HEK293 (cell line): ENCODE measurements around the gene ENC1.

ENCODE experiments used
- CTCF ChIA-PET: fragments of 350-600 bp; formaldehyde crosslinking; extraction: SDS; loops from one replicate; lab custom pipeline; 2021; ENCODE audit warnings: antibody characterized with exemption; lab: Yijun Ruan, JAX
- POLR2A ChIA-PET: fragments of 300-600 bp; formaldehyde crosslinking; extraction: SDS; loops from one replicate; lab custom pipeline; 2020; ENCODE audit warnings: antibody characterized with exemption, inconsistent platforms; lab: Yijun Ruan, JAX
- H3K27ac ChIP-seq: fragments of 200-500 bp; sonication (Bioruptor generic); 2 replicates; pipeline ENCODE4 v1.5.1; 2014; ENCODE audit warnings: low read depth, low read length, control low read depth, inconsistent platforms; ENCODE audit errors: extremely low read depth
- H3K36me3 ChIP-seq, 2 experiments: fragments of 200-500 bp in 1 of 2; sonication (Bioruptor generic) in 1 of 2; 1 replicate in 1 of 2; 2 replicates in 1 of 2; pipeline ENCODE4 v1.5.1; 2014 to 2017; ENCODE audit warnings: inconsistent platforms in 2 of 2, low read length in 2 of 2; ENCODE audit not compliant: control insufficient read depth in 2 of 2, insufficient read depth in 1 of 2
- H3K4me1 ChIP-seq: fragments of 200-500 bp; sonication (Bioruptor generic); 2 replicates; pipeline ENCODE4 v1.5.1; 2014; ENCODE audit warnings: mild to moderate bottlenecking, low read length, inconsistent platforms; ENCODE audit not compliant: control insufficient read depth, insufficient read depth
- H3K4me3 ChIP-seq: 2 replicates; pipeline ENCODE4 v1.5.1; 2011; ENCODE audit warnings: low read depth, mild to moderate bottlenecking, control low read depth, low read length, moderate library complexity
- H3K9me3 ChIP-seq: fragments of 200-500 bp; sonication (Bioruptor generic); 2 replicates; pipeline ENCODE4 v1.5.1; 2014; ENCODE audit warnings: low read depth, low read length, inconsistent platforms; ENCODE audit not compliant: control insufficient read depth, insufficient read depth
- BCL11B ChIP-seq: fragments of 450-650 bp; formaldehyde crosslinking; IDR thresholded peaks from 2 replicates; pipeline ENCODE4 v1.5.1; 2016; ENCODE audit warnings: low read depth, missing biosample characterization, missing genetic modification characterization
- GLIS2 ChIP-seq: fragments of 450-650 bp; formaldehyde crosslinking; IDR thresholded peaks from 2 replicates; pipeline ENCODE4 v1.5.1; 2016; ENCODE audit warnings: missing biosample characterization, missing genetic modification characterization
- OSR2 ChIP-seq: fragments of 450-650 bp; formaldehyde crosslinking; IDR thresholded peaks from 2 replicates; pipeline ENCODE4 v1.5.1; 2016; ENCODE audit warnings: missing biosample characterization, missing genetic modification characterization
- TRIM28 ChIP-seq: IDR thresholded peaks from 2 replicates; pipeline ENCODE4 v1.6.1; 2011; ENCODE audit warnings: low read length, control low read depth, borderline replicate concordance
- ZNF10 ChIP-seq: fragments of 450-650 bp; formaldehyde crosslinking; IDR thresholded peaks from 2 replicates; pipeline ENCODE4 v1.5.1; 2017; ENCODE audit warnings: missing biosample characterization, missing genetic modification characterization
- ZNF112 ChIP-seq: fragments of 450-650 bp; formaldehyde crosslinking; IDR thresholded peaks from 2 replicates; pipeline ENCODE4 v1.5.0; 2017; ENCODE audit warnings: missing biosample characterization, missing genetic modification characterization
- ZNF114 ChIP-seq: fragments of 450-650 bp; formaldehyde crosslinking; IDR thresholded peaks from 2 replicates; pipeline ENCODE4 v1.5.0; 2017; ENCODE audit warnings: missing biosample characterization, missing genetic modification characterization
- ZNF133 ChIP-seq: fragments of 450-650 bp; formaldehyde crosslinking; IDR thresholded peaks from 2 replicates; pipeline ENCODE4 v1.5.1; 2016; ENCODE audit warnings: missing biosample characterization, missing genetic modification characterization
- ZNF140 ChIP-seq: fragments of 450-650 bp; formaldehyde crosslinking; IDR thresholded peaks from 2 replicates; pipeline ENCODE4 v1.5.1; 2016; ENCODE audit warnings: missing biosample characterization, missing genetic modification characterization
- ZNF16 ChIP-seq: fragments of 450-650 bp; formaldehyde crosslinking; IDR thresholded peaks from 2 replicates; pipeline ENCODE4 v1.5.1; 2016; ENCODE audit warnings: low read depth, missing biosample characterization, missing genetic modification characterization
- ZNF324 ChIP-seq: fragments of 450-650 bp; formaldehyde crosslinking; IDR thresholded peaks from 2 replicates; pipeline ENCODE4 v1.5.1; 2016; ENCODE audit warnings: missing biosample characterization, missing genetic modification characterization
- ZNF48 ChIP-seq: fragments of 450-650 bp; formaldehyde crosslinking; IDR thresholded peaks from 2 replicates; pipeline ENCODE4 v1.5.1; 2016; ENCODE audit warnings: missing biosample characterization, missing genetic modification characterization
- ZNF514 ChIP-seq: fragments of 450-650 bp; formaldehyde crosslinking; IDR thresholded peaks from 2 replicates; pipeline ENCODE4 v1.5.1; 2016; ENCODE audit warnings: missing biosample characterization, missing genetic modification characterization
- ZNF624 ChIP-seq: fragments of 450-650 bp; formaldehyde crosslinking; IDR thresholded peaks from 2 replicates; pipeline ENCODE4 v1.5.1; 2017; ENCODE audit warnings: missing biosample characterization, missing genetic modification characterization
- ZNF629 ChIP-seq: fragments of 450-650 bp; formaldehyde crosslinking; IDR thresholded peaks from 2 replicates; pipeline ENCODE4 v1.5.1; 2017; ENCODE audit warnings: missing biosample characterization, missing genetic modification characterization
- ZNF654 ChIP-seq: fragments of 450-650 bp; formaldehyde crosslinking; IDR thresholded peaks from 2 replicates; pipeline ENCODE4 v1.5.1; 2016; ENCODE audit warnings: low read depth, missing biosample characterization, missing genetic modification characterization
- ZNF776 ChIP-seq: fragments of 450-650 bp; formaldehyde crosslinking; IDR thresholded peaks from 2 replicates; pipeline ENCODE4 v1.5.0; 2017; ENCODE audit warnings: missing biosample characterization, missing genetic modification characterization, borderline replicate concordance
- ZNF791 ChIP-seq: fragments of 450-650 bp; formaldehyde crosslinking; IDR thresholded peaks from 2 replicates; pipeline ENCODE4 v1.5.1; 2016; ENCODE audit warnings: missing biosample characterization, missing genetic modification characterization
- TF ChIP-seq, protein P1 (sequence below): fragments of 450-650 bp; formaldehyde crosslinking; IDR thresholded peaks from 2 replicates; pipeline ENCODE4 v1.5.1; 2016; ENCODE audit warnings: missing biosample characterization, missing genetic modification characterization
- TF ChIP-seq, protein P2 (sequence below): fragments of 450-650 bp; formaldehyde crosslinking; IDR thresholded peaks from 2 replicates; pipeline ENCODE4 v1.5.1; 2017; ENCODE audit warnings: missing biosample characterization, mild to moderate bottlenecking, missing genetic modification characterization, moderate library complexity
- TF ChIP-seq, protein P3 (sequence below): fragments of 450-650 bp; formaldehyde crosslinking; IDR thresholded peaks from 2 replicates; pipeline ENCODE4 v1.5.1; 2016; ENCODE audit warnings: missing biosample characterization, missing genetic modification characterization

The ENC1 gene

DNA sequence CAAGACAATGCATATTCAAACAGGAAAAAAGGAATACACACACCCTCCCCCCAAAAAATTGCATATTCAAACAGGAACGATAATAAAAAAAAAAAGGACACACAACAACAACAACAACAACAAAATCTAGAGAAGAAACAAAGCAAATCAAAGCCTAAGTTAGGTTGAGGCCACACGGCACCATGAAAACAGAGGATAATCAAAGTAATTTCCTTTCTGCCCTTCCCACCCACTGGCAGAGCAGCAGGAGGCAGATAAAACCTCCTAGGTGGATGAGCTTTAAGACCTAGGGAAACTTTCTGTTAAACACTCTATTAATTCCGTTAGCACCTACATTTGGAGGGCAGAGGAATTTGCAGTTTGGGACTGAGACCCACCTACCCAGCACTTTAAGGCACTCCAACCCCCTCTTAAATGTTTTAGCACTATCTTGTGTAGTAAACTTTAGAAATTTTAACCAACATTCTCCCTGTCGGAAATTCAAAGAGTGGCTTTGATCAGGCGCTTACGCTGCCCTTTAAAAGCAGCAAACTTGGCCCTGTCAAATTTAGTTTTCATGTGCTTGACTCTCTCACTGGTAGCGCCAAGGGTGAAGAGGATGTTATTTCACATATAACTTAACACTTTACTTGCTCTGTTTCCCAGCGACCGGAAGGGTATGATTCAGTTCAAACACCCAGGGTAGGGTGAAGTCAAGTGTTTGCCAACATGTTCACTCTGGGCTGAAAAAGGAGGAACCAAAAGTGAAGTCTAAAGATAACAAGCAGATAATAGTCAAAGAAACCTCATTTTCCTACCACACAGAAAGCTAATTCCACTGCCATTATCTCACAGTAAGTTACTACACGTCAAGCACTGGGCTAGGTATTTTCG, 9.2 kb downstream of the ENC1 start (continued):
- no peak for TF ChIP-seq ZNF133

DNA sequence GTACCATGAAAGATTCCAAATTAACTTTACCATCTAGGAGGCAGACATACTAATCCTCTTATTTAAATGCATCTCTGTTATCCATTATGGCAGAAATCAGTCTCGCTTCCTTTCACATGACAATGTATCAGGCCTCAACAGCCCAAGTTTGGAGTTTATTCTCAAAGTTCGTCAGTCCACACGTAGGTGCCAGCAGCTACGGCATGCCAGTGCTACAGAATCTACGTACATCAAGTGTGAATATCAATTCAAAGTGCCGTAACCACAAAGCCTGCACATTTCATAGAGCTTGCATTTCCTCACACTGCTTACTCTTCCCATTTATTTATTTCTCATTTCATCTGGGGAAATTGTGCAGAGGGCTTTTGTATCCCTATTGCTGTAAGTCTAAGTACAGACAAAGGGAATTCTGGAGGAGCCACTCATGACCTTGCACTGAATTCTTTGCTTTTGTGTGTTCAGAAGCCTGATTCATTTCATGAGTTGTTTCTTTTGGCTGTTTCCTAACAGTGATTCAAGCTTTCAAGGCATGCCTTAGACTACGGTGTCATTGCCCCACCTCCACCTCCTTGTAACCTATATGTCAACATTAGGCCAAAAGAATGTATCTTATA, 10.0 kb downstream of the ENC1 start:
- POLR2A ChIA-PET: interaction anchor here (1.2 to 3.0 kb wide), 2 partner anchors 10 kb away, joined by 3 to 29 read pairs; partner anchors contain the start of gene ENC1
- no peaks in the 10 kb centered on the region for H3K9me3 ChIP-seq
- H3K36me3 ChIP-seq: peaks cover 4 to 52% of the 10 kb centered on the region in 2 experiments
- 0 out of 2 replicates have a peak, but pooled peaks have one; percentile 40 for TF ChIP-seq ZNF629 (tag by site-specific recombination)
- no peak for TF ChIP-seq ZNF324 (tag by site-specific recombination)
- TF ChIP-seq, protein P1, sequence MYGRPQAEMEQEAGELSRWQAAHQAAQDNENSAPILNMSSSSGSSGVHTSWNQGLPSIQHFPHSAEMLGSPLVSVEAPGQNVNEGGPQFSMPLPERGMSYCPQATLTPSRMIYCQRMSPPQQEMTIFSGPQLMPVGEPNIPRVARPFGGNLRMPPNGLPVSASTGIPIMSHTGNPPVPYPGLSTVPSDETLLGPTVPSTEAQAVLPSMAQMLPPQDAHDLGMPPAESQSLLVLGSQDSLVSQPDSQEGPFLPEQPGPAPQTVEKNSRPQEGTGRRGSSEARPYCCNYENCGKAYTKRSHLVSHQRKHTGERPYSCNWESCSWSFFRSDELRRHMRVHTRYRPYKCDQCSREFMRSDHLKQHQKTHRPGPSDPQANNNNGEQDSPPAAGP (tag by site-specific recombination): peak; percentile 27; the same call in 1 of the 2 replicates
- peaks cover 34% of the 10 kb centered on the region for H3K4me1 ChIP-seq
- CTCF ChIA-PET: interaction anchor here (0.6 to 0.7 kb wide), 3 partner anchors 13 to 1415 kb away, joined by 3 to 4 read pairs (median 4); no protein-coding TSS in a partner anchor
- H3K27ac ChIP-seq: peak overlapping the region; percentile 93; the same call in 1 of the 2 replicates
- no peak overlapping the region for H3K4me3 ChIP-seq

DNA sequence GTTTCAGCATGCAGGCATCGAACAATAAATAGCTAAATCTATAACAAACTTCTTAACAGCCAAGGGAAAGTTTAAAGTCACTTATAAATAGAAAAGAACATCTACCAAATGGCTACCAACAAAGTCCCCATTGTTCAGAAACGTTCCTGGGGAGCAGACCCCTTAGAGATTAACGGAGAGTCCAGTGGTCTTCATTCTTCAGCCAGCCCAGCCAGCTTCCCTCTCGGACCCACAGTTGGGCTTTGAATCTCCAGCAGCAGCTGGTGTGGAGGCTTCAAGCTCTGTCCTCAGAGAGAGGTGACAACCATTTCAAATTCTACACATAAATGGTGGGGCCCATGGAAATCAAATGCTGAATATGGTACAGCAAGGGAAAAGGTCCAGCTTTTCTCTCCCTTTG, 11.2 kb downstream of the ENC1 start:
- ChIA-PET POLR2A (interaction anchor here (0.9 kb wide), 1 partner anchor 130 kb away, joined by 9 read pairs; no protein-coding TSS in a partner anchor), CTCF (interaction anchor here (0.6 to 1.0 kb wide), 3 partner anchors 12 to 590 kb away, joined by 3 to 4 read pairs (median 4); no protein-coding TSS in a partner anchor)
- Histone ChIP-seq H3K9me3 (no peaks in the 10 kb centered on the region), H3K4me3 (no peak overlapping the region), H3K36me3 (peaks cover 4 to 40% of the 10 kb centered on the region in 2 experiments), H3K27ac (0 out of 2 replicates have a peak overlapping the region, but pooled peaks have one; percentile 2), H3K4me1 (peaks cover 35% of the 10 kb centered on the region)
- TF ChIP-seq, protein P2, sequence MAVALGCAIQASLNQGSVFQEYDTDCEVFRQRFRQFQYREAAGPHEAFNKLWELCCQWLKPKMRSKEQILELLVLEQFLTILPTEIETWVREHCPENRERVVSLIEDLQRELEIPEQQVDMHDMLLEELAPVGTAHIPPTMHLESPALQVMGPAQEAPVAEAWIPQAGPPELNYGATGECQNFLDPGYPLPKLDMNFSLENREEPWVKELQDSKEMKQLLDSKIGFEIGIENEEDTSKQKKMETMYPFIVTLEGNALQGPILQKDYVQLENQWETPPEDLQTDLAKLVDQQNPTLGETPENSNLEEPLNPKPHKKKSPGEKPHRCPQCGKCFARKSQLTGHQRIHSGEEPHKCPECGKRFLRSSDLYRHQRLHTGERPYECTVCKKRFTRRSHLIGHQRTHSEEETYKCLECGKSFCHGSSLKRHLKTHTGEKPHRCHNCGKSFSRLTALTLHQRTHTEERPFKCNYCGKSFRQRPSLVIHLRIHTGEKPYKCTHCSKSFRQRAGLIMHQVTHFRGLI: peak; percentile 97
- TF ChIP-seq ZNF10 (tag by site-specific recombination) (no peak), ZNF48 (no peak), ZNF791 (tag by site-specific recombination) (no peak)
- TF ChIP-seq, protein P3, sequence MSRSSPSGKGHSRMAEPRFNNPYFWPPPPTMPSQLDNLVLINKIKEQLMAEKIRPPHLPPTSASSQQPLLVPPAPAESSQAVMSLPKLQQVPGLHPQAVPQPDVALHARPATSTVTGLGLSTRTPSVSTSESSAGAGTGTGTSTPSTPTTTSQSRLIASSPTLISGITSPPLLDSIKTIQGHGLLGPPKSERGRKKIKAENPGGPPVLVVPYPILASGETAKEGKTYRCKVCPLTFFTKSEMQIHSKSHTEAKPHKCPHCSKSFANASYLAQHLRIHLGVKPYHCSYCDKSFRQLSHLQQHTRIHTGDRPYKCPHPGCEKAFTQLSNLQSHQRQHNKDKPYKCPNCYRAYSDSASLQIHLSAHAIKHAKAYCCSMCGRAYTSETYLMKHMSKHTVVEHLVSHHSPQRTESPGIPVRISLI (tag by site-specific recombination): no peak

DNA sequence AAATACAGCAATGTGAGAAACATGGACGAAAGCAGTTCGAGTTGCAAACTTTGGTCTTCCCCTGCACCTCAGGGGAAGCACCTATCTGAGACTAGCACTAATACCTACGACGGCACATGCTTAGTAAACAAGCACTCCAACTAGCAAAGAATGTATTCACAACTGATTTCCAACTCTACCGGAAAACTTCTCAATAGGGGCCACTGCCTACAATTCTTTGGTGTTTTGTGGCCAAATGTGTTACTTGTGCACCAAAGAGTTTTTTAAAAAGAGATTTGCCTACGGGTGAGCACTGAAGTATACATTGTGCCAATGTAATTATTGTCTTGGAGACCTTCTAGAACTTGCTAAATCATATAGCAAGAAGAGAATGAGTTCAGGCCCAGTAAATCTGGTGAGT, 12.2 kb downstream of the ENC1 start:
- no peak overlapping the region for H3K27ac ChIP-seq
- no peak for TF ChIP-seq ZNF140 (tag by site-specific recombination)
- no peak for TF ChIP-seq ZNF624 (tag by site-specific recombination)
- TF ChIP-seq ZNF114 (tag by site-specific recombination): no peak
- TF ChIP-seq ZNF514: no peak
- no peak for TF ChIP-seq ZNF654
- TF ChIP-seq BCL11B (tag by site-specific recombination): no peak
- no peak for TF ChIP-seq OSR2 (tag by site-specific recombination)
- no peak for TF ChIP-seq TRIM28
- TF ChIP-seq ZNF112 (tag by site-specific recombination): no peak
- TF ChIP-seq ZNF776 (tag by site-specific recombination): no peak
- no peak for TF ChIP-seq GLIS2 (tag by site-specific recombination)
- no peak for TF ChIP-seq ZNF16 (tag by site-specific recombination)

More for the DNA sequence above, 12.2 kb downstream of the ENC1 start:
- ChIA-PET CTCF (no interaction called here), POLR2A (interaction anchor here (0.9 kb wide), 1 partner anchor 12 kb away, joined by 3 read pairs; the partner anchor contains the start of gene ENC1)
- no peak overlapping the region for H3K4me3 ChIP-seq
- H3K4me1 ChIP-seq: peaks cover 35% of the 10 kb centered on the region
- H3K36me3 ChIP-seq: peaks cover 4 to 40% of the 10 kb centered on the region in 2 experiments; a peak in 2 of 3 replicates
- H3K9me3 ChIP-seq: peaks cover 2% of the 10 kb centered on the region; the same call in 1 of the 2 replicates
